Lower leg skin (tissue), 4 donors: ENCODE results near the gene PTX3. TPM values are rescaled to one million over a fixed set of nuclear protein-coding genes. Genes with fewer than 3 reads are reported as not detected.

Experiments
- DNase-seq, 2 donors: peaks; one replicate each; pipeline ENCODE4 v3.0.0-alpha.2; 2019; ENCODE audit warnings: low spot score in 2 of 2
- H3K4me3 ChIP-seq: fragments of 200-600 bp; sonication (generic); 2 replicates; pipeline ENCODE4 v1.5.1; 2017; ENCODE audit warnings: mild to moderate bottlenecking, low read depth; ENCODE audit not compliant: poor library complexity, severe bottlenecking
- POLR2A ChIP-seq, 2 donors: fragments of 450-650 bp; IDR thresholded peaks; one replicate each; pipeline ENCODE4 v1.6.1; 2016 to 2017; ENCODE audit warnings: antibody characterized with exemption in 2 of 2, mild to moderate bottlenecking in 1 of 2, moderate library complexity in 1 of 2
- WGBS, 2 donors: methylation state at CpG; one replicate each; pipeline ENCODE4 v1.1.5; 2018; 5-methylcytosine and 5-hydroxymethylcytosine counted together
- intact Hi-C: fragments of 100-400 bp; cut with DNase I; formaldehyde crosslinking; loops from one replicate; pipeline ENCODE4 v1.15.0; 2023; ENCODE audit warnings: low total_unique reads
- total RNA-seq, 4 donors: library from RNA; depleted of rRNA; stranded (reverse); fragments of >200 nt; gene quantifications; one replicate each; pipeline ENCODE4 v1.1.0, GENCODE V29; 2016
- TF ChIP-seq, protein P1 (sequence below), 3 donors: fragments of 450-650 bp; IDR thresholded peaks; one replicate each; pipeline ENCODE4 v1.5.1; 2016; ENCODE audit warnings: antibody characterized with exemption in 3 of 3, mild to moderate bottlenecking in 3 of 3, moderate library complexity in 2 of 3

Gene PTX3
- total RNA-seq, 4 donors from 2014 or later, result 1.5 to 16.1 (median 9.4) TPM

DNA sequence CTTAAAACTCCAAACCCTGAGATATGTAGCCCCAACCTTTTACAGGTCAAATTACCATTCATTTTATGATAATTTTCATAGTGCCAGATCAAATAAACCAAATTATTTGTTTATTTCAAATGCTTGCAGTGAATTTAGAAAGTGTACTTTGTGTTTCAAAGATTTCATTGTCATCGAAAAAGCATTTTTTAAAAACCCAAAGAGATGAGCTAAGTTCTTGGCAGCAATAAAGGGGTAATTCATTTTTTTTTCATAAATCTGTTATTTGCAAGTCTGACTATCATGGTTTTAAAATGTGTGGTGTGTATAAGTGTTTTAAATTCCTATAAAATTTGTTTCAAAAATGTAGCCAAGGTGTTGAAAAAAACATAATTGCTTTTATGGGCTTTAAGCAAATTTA is 17.2 kb downstream of the PTX3 start:
- intact Hi-C loops, result no loop called here
- whole genome bisulfite sequencing, 2 donors, result 45 to 57% methylated on average over 1 of the region's 1 CpG
- TF ChIP-seq, protein P1, sequence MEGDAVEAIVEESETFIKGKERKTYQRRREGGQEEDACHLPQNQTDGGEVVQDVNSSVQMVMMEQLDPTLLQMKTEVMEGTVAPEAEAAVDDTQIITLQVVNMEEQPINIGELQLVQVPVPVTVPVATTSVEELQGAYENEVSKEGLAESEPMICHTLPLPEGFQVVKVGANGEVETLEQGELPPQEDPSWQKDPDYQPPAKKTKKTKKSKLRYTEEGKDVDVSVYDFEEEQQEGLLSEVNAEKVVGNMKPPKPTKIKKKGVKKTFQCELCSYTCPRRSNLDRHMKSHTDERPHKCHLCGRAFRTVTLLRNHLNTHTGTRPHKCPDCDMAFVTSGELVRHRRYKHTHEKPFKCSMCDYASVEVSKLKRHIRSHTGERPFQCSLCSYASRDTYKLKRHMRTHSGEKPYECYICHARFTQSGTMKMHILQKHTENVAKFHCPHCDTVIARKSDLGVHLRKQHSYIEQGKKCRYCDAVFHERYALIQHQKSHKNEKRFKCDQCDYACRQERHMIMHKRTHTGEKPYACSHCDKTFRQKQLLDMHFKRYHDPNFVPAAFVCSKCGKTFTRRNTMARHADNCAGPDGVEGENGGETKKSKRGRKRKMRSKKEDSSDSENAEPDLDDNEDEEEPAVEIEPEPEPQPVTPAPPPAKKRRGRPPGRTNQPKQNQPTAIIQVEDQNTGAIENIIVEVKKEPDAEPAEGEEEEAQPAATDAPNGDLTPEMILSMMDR (IDR thresholded peaks at IDR 0.05), result no peak
- TF ChIP-seq POLR2A (IDR thresholded peaks at IDR 0.05), result no peak
- H3K4me3 ChIP-seq, result no peak overlapping the region
- no peak for DNase-seq

DNA sequence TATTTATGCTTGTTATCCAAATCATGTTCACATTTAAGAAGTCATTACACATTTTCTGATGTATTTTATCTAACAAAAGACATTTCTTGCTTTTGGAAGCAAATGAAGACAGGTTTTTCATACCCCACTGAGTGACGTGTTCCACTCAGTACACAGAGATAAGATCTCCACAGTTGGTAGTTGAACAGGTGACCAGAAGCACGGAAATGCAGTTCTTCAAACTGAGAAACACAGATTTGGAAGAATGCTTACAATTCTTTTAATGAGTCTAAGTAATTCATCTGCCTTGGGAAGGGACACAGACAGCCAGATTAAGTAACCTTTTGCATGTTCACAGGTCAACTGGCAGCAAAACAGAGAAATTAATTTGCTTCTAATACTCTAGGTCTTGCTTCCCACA is 23.1 kb downstream of the PTX3 start:
- H3K4me3 ChIP-seq, result no peak overlapping the region
- DNase-seq, result no peak
- WGBS, 2 donors, result 62 to 74% methylated on average over 2 of the region's 2 CpGs
- intact Hi-C loops, result no loop called here
- TF ChIP-seq, protein P1 (IDR thresholded peaks at IDR 0.05), result no peak
- TF ChIP-seq POLR2A (IDR thresholded peaks at IDR 0.05), result no peak

DNA sequence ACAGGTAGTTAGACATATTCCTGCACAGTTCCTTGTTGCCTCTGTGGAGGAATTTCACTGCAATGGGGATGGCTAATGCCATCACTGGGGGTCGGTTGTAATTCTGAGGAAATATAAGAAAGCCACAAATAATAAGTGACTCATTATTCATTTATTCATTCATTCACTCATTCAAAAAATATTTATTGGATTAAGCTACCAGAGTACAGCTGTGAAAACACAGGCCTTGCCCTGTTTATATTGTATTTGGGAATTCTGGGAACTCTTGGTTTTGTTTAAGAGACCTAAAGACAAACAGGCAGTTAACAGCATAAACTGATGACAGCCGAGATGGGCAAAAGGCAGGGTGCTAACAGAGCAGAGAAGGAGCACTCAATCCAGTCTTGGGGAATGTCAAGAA is 23.6 kb downstream of the PTX3 start:
- TF ChIP-seq, protein P1 (IDR thresholded peaks at IDR 0.05), result no peak
- TF ChIP-seq POLR2A (IDR thresholded peaks at IDR 0.05), result no peak
- no peak for DNase-seq
- intact Hi-C loops, result no loop called here
- 75 to 80% methylated on average over 2 of the region's 2 CpGs for WGBS, 2 donors
- no peak overlapping the region for H3K4me3 ChIP-seq

DNA sequence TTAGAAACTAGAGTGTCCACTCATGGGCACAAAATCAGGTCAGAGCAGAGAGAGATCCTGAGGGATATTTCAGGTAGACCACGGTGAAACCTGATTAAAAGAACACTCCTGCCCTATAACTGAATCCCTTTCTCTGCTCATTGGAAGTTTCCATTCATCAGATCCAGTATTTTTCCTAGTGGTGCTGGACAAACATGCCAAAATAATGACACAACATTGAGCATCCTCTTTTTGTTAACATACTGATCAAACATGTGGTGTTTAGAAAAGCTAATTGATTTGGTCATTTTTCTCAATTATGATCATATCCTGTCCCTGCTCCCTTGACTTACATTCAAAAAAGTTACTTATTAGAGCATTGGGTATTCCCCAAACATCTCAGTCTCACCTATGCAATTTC is 27.2 kb downstream of the PTX3 start:
- TF ChIP-seq, protein P1 (IDR thresholded peaks at IDR 0.05), result no peak
- TF ChIP-seq POLR2A (IDR thresholded peaks at IDR 0.05), result no peak
- WGBS, 2 donors, result 97 to 100% methylated on average over 1 of the region's 1 CpG
- intact Hi-C loops, result no loop called here
- no peak overlapping the region for H3K4me3 ChIP-seq
- DNase-seq, result no peak

DNA sequence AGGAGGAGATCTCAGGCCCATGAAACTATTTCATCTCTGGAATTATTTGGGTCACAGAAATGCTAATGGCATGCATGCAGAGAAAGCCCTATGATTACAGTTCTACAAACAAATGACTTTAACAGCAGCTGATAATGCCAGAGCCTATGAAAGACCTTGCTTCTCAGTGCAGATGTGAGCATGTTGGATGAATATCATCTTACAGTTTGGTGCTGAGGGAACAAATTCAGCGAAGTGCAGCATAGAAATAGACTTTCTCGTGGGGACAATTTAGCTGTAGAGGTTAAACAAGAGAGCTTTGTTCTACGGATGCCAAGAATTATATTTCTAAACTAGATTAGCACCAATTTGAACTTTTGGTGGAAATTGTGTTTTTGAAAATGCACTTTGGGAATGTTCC is 27.7 kb downstream of the PTX3 start:
- no peak for TF ChIP-seq POLR2A (IDR thresholded peaks at IDR 0.05)
- TF ChIP-seq, protein P1 (IDR thresholded peaks at IDR 0.05), result no peak
- intact Hi-C loops, result no loop called here
- 82 to 85% methylated on average over 3 of the region's 3 CpGs for WGBS, 2 donors
- no peak overlapping the region for H3K4me3 ChIP-seq
- DNase-seq, result no peak

DNA sequence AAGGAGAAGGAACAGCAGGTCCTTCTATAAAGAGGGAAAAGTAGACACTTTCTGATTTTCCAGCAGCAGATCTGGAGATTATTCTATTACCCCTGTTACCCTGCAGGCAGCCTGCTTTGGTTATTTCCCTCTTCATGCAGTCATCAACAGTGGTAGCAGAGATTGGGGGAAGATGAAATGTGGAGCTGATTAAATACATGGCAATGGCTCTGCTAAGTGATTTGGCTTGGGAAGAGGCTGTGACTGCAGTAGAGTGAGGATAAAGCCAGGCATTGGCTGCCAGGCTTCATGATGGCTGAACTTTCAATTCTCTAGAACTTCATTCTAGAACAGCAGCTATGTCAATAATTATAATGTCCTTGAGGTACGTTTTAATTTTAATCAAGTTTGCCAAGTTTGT is 29.1 kb downstream of the PTX3 start:
- TF ChIP-seq, protein P1 (IDR thresholded peaks at IDR 0.05), result no peak
- no peak for TF ChIP-seq POLR2A (IDR thresholded peaks at IDR 0.05)
- no peak for DNase-seq
- H3K4me3 ChIP-seq, result no peak overlapping the region
- intact Hi-C loops, result no loop called here
- 55 to 77% methylated on average over 1 of the region's 1 CpG for WGBS, 2 donors
